NCI-H1105 treated with DMSO at 0.1 percent for 48 hours (cell line): ENCODE results near the gene MITF.

Experiments used
- DNase-seq: peaks from one replicate; lab custom pipeline; 2025; lab: John Stamatoyannopoulos, UW

The MITF gene

DNA sequence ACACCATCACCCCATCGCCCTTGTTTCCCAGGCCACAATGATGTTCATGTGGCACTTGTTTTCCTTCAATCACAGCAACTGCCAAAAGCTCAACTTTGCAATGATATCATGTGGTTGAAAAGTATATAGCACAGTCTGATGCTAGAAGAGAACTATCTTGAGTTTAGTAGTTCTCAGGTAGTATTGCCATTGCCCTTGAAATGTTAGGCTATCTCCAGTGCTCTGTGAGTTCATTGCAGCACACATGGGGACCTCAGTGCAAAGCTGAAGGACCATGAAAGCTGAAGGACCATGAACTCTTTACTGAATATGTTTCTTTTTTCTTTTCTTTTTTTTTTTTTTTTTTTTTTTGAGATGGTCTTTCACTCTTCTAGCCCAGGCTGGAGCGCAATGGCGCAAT is 224.4 kb downstream of the MITF start:
- no peak for DNase-seq

DNA sequence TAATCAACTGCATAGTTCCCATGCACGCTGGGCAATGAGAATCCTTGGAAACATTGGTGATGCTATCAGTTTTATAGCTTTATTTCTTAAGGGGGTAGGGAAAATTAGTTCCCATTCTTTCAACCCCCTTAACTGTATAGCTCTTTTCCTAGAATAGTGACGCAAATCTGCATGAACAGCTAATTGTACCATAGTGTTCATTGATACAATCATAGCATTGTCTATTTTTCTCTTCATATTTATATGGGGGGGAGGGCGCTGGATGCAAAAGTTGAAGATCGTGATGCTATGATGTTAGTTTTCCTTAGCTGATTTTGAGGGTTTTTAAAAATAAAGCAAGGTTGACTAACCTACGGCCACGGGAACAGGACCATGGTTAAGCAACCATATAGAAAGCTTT is 227.9 kb downstream of the MITF start:
- no peak for DNase-seq

DNA sequence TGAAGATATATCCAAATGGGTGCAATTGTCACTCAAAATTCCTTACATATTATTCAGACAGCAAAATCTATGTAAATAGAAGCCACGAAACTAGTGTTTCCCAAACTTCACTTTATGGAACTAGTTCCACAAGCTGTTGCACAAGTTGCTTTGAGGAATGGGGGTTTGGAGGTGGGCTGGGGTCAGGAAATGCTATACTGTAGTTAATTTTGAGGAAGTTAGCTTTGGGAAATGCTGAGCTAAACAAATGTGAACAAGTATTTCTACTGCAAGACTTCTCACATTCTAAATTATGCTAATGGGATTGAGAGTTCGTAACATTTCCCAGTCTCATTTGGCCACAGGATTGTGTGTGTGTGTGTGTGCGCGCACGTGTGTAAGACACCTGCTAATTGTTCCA is 231.6 kb downstream of the MITF start:
- DNase-seq: no peak

DNA sequence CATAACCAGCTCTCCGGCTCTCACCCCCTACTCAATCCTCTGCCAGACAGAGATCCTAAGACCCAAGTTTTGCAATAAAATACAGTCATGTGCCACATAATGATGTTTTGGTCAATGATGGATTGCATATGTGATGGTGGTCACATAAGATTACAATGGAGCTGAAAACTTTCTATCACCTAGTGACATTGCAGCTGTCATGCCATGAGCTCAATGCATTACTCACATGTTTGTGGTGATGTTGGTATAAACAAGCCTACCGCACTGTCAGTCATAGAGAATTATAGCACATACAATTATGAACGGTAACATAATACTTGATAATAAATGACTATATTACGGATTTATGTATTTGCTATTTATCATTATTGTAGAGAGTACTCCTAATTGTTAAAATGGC is 233.4 kb downstream of the MITF start:
- DNase-seq: no peak

DNA sequence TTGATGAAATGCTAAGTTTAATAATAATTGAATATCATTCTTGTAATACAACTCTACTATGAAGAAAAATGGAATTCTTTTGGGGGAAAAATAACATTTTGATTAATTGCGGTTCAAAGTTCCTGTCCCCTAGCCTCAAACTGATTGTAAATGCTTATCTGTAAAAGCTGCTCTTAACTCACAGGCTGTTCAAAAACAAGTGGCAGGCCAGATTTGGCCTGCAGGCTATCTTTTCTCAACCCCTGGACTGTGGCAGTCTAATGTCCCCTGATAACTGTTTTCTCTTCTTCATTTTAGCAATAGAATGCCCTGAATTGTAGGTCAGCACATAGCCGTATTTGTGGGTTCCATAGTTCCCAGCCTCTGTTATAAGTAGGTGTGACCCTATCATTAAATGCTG is 236.8 kb downstream of the MITF start:
- DNase-seq: no peak

DNA sequence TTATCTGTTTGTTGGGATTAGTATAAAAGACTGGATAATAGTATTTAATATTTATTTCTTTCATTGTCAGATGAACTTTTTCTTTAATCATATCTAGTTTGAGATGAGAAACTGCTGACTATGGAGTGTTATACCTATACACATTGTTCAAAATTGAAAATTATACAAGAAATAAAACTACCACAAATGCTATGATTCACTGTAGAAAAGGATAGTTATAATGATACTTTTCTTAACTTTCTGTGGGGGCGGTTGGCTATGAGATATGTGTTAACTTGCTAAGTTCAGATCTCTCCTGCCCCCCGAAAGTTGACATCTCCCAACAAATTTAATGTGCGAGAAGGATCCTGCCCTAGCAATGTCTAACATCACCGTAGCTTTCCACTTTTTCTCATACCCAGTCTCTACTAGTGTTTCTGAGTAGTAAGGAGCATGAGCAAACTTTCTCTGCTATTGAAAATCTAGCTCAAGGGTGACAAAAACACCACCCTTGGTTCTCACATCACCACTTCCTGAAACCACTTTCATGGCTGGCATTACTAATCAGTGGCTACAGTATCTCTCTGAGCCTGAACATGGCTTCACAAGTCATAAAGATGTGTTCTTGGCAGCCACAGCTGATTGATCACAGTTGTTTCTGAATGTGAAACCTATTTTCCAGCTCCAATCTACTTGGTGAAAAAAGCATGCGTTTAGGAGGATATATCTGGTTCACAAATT is 244.4 kb downstream of the MITF start:
- no peak for DNase-seq

DNA sequence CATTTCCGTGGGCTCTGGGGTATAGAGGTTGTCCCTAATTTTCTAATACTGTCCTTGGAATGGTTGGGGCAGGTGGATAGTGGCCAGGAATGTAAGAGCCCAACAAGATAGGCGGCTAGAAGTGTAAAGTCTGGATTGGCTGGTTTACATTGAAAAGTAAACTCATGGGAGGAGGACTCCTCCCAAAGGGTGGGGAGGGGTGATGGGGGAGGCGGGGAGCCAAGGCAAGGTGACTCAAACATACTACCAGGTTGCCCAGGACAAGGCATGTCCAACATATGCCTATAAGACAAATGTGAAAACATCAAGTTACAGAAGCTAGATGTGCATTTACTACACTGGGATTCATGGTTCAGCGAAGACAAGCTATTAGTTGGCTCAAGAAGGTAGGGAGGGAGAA is 246.0 kb downstream of the MITF start:
- no peak for DNase-seq

DNA sequence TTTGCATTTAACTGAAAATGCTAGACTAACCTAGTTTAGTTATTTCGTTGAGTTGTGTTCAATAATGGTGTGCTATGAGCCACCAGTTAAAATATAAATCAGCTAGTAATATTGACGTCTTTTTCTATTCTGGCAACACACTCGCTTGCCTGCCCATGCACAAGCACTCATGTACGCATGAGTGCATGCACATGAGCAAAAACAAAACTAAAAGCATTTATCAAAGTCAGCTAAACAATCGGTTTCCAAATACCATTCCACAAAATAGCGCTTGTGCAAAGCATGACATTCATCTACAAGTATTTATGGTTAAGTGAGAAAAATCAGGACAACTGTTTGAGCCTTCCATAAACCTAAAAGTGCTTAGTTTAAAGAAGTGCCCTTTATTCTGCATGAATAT is 247.2 kb downstream of the MITF start:
- no peak for DNase-seq

DNA sequence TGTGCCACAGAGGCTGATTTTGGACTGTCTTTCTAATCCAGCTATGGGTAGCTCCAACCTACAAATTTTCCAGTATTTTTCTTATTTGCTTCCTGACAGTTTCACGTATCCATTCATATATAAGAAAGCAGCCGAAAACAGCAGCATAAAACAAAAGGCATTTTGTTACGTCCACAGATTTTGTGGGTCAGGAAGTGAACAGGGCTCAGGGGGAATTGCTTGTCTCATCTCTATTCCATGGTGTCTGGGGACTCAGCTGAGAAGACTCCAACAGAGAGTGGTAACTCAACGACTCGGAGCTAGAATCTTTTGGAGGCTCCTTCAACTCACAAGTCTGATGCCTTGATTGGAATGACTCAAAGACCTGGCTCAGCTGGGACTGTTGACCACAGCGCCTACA is 248.6 kb downstream of the MITF start:
- DNase-seq: no peak

DNA sequence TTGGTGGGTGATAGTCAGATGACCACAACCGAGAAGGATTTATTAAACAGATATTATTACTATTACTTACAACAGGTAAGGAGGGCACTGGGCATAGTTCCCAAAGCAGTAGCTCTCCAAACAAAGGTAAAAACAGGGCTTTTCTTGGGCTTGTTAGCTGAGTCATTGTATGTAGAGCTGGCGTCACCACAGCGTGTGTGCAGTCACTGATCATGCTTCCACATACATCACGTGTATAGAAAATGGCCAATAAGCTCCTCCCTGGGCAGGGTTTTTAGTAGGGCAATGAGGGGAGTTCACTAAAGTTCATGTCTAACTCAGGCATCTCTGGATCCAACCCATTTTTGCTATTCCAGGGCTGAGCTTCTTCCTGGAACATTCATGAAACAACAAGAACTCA is 254.5 kb downstream of the MITF start:
- no peak for DNase-seq

DNA sequence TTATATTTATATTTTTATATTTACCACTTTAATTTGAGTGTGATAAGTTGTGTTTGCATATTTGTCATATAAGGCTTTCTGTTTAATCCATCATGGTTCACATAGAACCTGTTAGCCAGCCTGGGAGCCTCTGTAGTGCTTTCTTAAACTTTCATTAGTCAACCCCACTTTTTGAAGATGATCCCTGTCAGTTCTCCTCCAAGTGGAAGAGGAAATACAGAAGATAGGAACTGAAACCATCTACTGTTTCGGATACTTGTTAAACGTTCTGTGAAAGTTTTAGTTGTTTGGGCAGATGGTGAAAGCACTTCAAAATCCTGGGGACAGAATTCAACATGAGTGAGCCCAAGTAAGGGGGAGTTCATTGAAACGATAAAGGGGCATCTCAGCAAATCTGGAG is 255.7 kb downstream of the MITF start:
- DNase-seq: no peak

DNA sequence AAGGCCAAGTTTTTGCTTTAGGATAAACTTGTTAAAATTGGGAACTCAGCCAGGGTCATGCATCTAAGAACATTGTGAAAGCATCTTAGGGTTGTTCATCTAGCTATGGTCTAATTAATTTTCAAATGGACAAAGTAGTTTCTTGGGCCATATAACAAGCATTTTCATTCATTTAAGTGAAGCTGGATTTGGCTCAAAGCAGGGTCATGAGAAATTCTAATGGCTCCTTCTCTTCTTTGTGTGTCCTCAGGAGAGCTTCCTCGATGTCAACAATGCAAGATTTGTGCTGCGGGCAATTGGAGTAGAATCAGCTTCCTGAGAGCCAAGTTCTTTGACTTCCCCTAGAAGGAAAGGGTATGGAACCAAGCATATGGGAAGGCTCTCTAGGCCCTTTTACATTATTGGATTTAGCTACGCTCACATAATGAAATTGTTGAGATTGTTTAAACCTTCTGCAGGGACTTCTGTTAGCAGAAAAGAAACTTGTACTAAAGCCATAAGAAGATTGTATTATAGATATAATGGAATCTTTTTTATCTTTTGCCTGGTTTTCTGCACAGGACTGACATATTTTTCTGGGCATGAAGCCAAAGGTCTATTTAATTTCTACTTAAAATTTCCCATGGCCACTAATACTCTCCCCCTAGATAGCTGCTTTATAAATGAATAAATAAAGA is 258.5 kb downstream of the MITF start:
- peak; percentile 44 for DNase-seq

DNA sequence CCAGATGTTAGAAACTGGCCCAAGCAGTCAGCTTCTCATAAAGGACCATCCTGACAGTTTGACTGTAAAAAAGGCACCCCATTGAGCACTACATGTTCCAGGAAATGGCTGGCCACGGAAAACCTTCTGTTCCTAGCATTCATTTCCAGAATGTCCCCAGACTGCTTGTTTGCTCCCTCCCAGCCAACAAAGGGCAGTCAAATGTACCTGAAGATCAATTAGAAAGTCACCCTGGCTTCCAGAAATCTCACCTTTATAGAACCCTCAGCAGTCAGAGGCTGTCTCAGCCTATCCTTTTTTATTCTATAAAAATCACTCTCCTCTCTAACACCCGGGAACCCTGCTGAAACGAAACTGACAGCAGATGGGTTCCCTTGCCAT is 259.5 kb downstream of the MITF start:
- DNase-seq: no peak

DNA sequence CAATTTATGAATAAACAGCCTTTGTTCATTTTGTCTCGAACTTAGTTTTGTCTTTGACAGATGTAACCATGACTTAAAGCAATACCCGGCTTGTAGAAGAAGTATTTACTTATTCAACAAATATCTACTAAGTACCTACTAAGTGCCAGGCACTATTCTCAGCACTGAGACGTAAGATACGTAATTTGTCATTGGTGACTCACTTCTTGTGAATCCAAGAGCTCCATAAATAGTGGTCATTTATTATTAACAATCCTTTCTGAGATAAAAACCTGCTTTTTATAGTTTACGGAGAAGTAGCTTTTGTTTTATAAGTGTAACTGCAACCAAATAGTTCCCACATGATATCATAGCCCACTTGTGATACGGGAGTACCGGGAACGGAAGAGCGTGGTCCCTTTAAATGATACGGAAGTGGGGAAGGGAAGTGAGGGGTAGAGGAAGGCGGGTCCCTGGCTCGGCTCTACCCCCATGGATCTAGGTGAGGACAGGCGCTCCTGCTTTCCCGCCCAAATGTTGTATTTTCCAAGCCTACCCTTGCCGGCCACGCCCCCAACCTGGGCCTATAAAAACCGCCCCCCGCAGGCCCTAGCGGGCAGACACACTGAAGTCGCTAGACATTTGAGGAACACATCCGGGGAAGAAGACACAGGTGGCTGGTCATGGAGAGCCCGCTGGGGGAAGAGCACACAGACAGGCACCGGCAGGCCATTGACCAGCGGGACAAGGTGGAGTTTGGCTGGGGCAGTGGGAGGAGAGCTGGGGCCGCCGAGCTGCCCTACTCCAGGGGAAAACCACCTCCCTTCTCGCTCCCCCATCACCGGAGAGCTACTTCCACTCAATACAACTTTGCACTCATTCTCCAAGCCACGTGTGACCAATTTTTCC is 260.1 kb downstream of the MITF start, which contains the start of gene SAMMSON:
TSS of gene SAMMSON (plus strand) at position 594 of the 888 bp plus-strand sequence.
- DNase-seq: no peak

DNA sequence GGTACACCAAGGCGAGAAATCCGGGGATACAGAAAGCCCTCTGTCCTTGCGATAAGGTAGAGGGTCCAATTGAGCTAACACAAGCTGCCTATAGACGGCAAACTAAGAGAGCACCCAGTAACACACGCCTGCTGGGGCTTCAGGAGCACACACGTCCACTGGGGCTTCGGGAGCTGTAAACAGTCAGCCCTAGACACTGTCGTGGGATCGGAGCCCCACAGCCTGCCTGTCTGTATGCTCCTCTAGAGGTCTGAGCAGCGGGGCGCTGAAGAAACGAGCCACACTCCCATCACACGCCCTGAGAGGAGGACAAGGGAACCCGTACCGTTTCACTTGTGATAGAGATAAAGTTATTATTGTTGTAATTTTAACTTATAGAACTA is 260.8 kb downstream of the MITF start:
- no peak for DNase-seq

DNA sequence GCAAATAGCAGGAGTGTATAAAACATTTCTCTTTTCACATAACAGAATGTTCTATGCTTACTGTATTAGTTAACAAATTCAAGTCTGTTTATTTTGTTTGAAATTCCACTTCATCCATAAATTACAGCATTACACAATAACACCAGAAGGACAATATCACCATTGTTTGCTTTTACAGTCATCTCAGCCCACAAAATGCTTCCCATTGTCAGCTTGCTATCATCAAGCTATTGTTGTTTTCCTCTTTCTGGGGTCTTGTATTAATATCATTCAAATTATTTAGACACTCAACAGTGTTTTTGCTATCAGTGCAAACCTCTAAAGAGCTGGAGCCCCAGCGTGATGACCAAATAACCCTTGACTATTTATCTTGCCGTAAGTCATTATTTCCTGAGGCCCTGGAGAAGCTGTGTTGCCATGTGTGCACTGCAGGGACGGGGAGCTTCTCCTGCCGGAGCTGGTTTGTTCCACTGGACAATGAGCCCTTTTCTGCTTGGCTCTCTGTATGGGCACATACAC is 261.4 kb downstream of the MITF start:
- no peak for DNase-seq

DNA sequence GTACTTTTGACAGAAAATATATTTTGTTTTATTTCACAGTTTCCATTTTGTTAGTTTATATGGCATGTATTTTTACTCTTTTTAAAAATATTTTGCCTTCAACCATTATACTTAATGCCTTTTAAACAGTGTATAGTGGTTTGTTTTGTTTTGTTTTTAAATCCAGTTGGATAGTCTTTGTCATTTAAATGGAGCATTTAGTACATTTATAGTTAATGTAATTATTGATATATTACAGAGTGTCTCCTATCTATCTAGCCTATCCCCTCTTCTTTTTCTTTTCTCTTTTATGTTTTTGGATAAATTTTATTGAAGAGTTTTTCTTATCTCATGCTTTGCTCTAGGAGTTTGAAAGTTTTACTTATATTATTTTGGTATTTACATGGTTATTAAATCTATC is 263.9 kb downstream of the MITF start:
- DNase-seq: no peak

DNA sequence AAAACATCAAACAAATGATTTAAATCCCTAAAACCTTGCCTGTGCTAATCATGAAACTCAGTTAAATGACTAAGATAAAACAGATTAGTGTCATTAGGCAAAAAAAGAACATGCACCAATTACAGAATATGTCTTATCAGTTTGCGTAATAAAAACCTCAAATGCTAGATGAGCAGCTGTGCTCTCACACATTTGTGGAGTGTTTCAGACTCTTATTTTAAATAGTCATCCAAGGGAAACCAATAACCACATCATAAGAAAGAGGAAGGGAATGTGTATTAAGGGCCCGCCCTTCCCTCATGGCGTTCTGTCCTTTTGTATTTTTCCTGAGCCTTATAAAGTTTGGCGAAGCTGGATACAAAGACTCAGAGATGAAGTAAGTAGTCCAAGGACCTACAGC is 266.8 kb downstream of the MITF start:
- DNase-seq: no peak

DNA sequence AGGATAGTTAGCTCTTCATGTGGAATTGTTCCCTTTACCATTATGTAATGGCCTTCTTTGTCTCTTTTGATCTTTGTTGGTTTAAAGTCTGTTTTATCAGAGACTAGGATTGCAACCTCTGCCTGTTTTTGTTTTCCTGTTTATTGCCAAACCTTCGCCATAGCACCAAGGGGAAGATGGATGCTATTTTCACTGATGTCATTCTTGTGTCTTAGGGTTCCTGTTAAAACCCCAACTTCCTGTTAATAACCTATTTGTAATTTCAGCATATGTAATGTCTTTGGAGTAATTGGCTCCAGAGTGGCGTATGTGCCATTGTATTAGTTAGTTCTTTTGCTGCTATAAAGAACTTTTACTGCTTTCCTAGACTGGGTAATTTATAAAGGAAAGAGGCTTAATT is 271.1 kb downstream of the MITF start:
- no peak for DNase-seq

DNA sequence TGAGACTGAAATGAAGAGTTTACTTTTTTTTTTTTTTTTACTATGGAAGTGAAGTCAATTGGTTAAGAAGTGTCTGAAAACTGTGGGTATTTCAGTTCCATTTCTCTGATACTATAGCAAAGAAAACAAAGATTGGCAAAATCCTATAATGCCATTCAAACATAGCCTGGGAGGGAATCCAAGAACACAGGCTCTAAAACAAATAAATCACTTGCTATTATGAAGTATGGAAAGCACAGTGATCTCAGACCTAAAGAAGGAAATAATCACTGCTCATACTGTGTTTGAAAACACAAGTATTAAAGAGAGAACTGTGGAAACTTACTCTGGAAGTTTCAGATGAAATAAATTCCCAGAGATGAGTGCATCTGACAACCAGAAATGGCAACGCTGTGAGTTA is 272.3 kb downstream of the MITF start:
- no peak for DNase-seq
